NCI-H524 treated with DMSO at 0.1 percent for 48 hours (cell line): ENCODE results near the gene MLH1.
"Not testable (repeated sequence)": the region's sequence is repeated elsewhere in the genome, so short reads cannot be mapped to it uniquely, and the experiment has no call there.

Experiments
- DNase-seq: peaks from one replicate; lab custom pipeline; 2025; lab: John Stamatoyannopoulos, UW

Gene MLH1

DNA sequence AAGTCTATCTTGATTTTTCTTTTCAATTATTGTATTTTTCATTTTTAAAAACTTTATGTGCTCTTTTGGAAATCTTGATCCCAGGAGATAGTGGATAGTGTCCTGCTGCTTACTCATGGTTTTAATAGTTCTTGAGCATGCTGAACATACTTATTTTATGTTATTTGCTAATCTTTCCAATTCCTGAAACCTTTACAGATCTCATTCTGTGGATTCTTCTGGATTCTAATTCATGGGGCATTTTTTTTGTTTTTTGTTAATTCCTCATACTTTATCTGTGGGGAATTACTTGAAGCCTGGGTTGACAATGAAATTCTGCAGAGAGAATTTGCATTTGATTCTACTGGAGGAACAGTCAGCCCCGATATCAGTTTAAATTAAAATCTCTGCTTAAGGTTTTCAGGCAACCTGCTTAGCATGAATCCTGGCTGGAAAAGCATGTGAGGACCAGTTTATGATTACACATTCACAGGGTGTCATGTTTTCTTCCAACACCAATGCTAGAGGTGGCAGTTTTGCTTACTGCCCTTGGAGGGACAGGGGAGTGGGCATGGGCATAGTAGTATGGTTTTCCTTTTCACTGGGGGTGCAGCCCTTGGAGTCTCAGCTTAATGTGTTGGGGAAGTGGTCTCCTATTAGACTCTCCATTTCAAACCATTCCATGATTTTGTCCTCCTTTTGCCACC, 46.0 kb downstream of the MLH1 start:
- DNase-seq, result no peak

GRCh38 chr3:37040231-37040630, 46.9 kb downstream of the MLH1 start:
- no peak for DNase-seq

DNA sequence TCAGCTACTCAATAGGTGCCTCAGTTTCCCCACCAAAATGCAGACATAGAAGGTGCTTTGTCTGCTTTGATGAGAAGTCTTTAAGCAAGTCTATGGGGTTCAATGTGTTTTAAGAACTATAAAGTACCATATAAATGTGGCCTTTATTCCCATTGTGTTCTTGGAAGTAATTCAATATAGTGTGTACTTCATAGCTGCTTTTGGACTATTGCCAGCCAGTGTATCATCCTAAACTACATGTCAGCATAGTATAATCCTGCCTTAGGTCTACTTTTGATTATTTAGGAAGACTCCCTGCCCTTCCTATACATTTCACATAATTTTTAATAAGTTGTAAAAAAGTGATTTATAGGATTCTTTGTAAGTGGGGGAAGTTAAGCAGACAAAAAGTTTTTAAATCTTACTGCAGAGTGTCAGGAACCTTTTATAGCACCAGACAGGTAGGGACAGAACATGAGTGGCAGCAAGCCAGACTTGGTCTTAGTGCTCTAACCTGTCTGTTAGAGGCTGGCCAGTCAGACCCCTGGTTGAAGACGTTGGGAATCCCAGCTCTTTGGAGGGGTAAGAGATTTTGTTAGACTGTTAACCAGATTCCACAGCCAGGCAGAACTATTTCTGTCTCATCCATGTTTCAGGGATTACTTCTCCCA, 48.4 kb downstream of the MLH1 start:
- DNase-seq, result no peak

GRCh38 chr3:37042712-37043111, 49.4 kb downstream of the MLH1 start:
- DNase-seq, result not testable (repeated sequence)

DNA sequence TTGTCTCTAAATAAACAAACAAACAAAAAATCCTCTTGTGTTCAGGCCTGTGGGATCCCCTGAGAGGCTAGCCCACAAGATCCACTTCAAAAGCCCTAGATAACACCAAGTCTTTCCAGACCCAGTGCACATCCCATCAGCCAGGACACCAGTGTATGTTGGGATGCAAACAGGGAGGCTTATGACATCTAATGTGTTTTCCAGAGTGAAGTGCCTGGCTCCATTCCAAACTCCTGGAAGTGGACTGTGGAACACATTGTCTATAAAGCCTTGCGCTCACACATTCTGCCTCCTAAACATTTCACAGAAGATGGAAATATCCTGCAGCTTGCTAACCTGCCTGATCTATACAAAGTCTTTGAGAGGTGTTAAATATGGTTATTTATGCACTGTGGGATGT, 57.0 kb downstream of the MLH1 start:
- no peak for DNase-seq

GRCh38 chr3:37052860-37053259, 59.5 kb downstream of the MLH1 start:
- no peak for DNase-seq

DNA sequence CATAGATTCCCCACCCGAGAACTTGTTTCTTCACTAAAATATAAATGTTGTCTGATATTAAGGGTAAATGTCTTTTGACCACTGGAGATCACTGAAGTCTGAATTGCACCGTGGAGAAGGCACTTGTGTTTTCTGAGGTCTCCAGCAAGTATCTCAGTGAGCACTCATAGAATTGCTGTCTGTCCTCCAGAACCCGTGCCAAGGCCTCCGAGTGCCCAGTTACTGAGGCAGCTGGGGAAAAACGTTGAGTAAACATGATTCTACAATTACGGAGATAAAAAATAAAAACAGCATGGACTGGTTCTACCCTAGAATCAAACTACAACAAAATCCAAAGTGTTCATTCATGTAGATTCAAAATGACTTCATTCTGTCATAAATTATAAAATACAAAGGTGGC, 60.0 kb downstream of the MLH1 start:
- DNase-seq, result no peak

DNA sequence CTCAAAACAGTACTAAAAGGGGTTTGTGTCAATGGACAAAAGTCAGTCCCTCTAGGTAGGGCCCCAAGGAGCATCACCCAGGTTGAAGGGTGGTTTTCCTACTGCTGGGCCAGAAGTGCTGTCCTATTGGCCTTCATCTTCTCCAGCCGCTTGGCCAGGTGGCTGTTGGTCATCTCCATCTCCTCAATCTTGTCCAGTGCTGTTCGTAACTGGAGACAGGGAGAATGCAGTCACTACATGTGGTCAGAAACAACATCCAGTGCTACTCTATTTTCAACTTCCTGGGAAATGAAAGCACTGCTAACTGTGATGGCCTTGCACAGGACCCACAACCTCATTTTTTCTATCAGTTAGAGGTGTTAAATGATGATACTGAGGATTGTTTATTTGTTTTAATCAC, 60.4 kb downstream of the MLH1 start:
- DNase-seq, result no peak

DNA sequence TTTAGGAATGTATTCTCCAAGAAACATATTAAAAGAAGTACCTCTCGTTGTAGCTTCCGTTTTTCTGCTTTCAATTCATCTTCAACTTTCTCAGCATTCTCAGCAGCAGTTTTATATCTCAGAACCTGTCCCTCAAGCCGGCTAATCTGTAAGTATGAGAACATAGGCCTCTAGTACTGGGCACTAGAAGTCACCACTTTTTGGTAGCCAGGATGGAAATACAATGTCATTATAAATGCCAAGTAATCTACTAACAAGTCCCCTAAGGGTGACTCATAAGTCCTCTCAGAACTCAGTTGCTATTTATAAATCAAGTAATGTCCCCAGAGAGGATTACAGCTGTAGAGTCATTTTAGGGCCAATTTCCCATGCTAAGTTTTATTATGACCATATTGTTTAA, 61.1 kb downstream of the MLH1 start:
- no peak for DNase-seq

- not testable (repeated sequence) for DNase-seq
Measured at GRCh38 chr3:37055077-37055476, 61.8 kb downstream of the MLH1 start.

DNA sequence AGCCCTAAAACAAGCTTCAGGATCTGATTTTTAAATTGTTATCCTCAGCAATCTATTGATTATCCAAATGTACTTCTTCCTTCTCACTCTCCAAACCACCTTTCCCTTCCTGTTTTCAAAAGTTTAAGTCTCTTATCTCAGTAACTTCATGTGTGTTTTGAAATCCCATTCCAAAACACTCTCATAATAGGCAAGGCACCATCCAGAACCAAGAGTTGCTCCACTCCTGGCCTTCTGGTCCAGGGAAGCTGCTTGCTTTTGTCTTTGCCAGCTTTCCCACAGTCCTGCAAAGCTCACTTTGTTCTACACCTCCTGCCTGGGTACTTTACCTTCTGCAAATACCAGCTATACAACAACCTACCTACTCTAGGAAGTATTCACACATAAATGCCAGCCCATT, 63.5 kb downstream of the MLH1 start:
- no peak for DNase-seq

DNA sequence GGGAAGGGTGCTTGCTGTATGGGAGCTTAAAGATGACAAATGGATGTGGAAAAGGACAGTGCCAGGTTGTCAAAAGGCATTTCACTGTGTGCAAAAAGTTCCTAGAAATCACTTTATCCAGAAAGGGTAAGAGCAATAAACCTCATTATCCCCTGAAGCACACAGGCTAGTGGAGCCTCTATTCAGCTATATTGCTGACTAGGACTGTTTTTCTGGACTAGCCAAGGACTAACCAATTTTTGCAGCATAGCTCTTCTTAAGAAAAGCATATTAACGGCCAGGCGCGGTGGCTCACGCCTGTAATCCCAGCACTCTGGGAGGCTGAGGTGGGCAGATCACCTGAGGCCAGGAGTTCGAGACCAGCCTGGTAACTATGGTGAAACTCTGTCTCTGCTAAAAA, 64.8 kb downstream of the MLH1 start:
- DNase-seq, result no peak

- DNase-seq, result no peak
Measured at GRCh38 chr3:37064747-37065146, 71.4 kb downstream of the MLH1 start.

DNA sequence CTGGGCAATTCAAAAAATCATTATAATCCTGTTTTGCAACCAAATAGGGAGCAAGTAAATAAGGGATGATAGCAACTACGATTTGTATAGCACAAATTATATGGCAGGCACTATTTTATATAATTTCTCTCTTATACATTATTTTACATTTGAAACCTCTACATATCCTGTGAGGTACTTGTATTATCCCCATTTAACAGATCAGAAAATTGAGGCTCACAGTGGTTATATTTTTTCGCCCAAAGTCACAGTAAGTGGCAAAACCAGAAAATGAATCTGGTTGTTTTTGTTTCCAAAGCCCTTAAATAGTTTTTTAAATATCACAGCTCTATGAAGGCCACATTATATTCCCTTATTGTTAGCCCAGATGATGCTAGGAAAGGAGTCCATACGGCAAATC, 74.3 kb downstream of the MLH1 start:
- DNase-seq, result no peak

- no peak for DNase-seq
Measured at GRCh38 chr3:37068031-37068430, 74.7 kb downstream of the MLH1 start.

DNA sequence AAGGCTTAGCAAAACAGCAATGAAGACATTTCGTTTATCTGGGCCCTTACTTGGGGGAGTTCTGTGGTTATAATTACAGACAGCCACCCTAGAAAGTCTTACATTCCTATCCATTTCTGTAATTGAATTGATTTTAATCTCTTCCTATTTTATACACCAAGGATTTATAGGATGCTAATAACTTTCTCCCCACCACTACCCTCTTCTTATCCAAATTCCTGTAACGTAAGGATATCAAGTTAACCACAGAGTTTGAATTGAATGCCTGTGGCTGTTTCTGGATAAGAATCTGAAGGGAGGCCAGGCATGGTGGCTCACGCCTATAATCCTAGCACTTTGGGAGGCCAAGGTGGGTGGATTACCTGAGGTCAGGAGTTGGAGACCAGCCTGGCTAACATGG, 78.6 kb downstream of the MLH1 start:
- DNase-seq, result no peak

- no peak for DNase-seq
Measured at GRCh38 chr3:37072892-37073291, 79.6 kb downstream of the MLH1 start.

DNA sequence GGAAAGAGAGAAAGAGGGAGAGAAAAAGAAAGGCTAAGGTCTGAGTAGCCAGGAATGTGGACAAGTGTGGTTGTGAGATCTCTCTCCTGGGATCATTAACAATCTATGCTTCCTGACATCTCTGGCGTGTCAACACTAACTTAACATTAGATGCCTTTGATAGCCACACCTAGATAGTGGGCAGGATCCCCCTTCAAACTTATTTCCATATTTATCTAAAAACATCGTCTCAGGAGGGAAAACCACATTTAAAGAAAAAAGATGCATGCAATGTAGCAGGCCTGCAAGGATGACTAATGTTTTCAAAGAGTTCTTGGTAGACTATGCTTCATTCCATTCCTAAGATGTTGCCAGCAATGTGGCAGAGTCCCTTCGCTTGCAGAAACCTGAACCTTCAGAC, 80.9 kb downstream of the MLH1 start:
- no peak for DNase-seq

GRCh38 chr3:37075955-37076354, 82.6 kb downstream of the MLH1 start:
- no peak for DNase-seq

- no peak for DNase-seq
Measured at GRCh38 chr3:37082317-37082716, 89.0 kb downstream of the MLH1 start.

DNA sequence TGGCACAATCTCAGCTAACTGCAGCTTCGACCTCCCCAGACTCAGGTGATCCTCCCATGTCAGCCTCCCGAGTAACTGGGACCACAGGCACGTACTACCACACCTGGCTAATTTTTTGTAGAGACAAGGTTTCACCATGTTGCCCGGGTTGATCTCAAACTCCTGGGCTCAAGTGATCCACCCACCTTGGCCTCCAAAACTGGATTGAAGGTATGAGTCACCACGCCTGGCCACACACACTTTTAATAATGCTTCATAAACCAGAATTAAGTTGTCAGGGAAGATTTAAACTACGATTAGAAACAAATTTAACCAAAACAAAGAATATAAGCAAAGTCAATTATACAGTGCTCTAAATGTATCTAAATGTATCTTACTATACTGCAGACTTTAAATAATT, 93.6 kb downstream of the MLH1 start:
- no peak for DNase-seq

DNA sequence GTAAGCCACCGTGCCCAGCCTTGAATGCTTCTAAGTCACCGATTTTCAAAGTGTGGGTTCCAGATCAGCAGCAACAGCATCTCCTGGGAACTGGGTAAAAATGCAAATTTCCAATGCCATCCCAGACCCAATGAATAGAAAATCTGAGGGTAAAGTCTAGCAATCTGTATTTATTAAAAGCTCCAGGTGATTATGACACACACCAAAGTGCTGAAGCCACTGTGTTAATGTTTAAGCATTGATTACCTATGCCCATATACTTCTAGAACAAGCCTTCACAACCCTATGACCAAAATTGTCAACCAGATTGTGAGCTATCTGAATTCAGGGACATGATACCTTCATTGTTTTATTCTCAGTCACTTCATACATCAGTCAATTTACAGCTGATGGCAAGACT, 94.6 kb downstream of the MLH1 start:
- no peak for DNase-seq

DNA sequence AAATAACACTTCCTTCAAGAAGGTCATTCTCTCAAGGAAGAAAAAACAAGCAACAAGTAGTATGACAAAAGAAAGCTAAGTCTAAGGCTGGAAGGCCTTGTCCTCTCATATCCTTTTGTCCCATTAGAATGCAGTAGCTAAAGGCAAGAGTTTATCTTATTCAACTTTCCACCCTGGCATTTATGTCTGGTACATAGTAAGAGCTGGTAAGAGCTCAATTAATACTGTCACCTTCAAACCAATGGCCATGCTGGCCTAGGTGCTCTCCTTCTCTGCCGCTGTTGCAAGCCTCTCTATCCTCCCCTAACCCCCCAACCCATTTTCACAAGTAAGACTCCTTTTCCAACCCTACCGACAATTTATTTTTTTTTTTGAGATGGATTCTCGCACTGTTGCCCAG, 99.2 kb downstream of the MLH1 start:
- no peak for DNase-seq

DNA sequence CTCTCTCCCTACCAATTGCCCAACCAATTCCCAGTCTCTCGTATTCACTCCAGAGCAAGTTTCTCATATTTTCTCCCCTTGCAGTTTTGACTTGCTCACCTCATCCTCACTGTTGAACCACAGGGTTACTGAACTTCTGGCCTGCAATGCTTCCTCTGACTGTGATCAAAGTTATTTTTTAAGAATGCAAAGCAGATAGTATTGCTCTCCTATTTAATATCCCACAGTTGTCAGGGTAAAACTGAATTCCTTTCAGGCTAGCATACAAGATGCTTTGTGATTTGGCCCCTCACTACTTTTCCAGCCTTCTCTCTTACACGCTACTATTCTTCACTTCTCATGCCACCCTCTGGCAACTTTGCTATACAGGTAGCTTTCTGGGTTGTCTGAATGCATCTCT, 100.2 kb downstream of the MLH1 start:
- DNase-seq, result no peak
